ENCODE data around the gene SEMA3C.

SEMA3C gene

DNA sequence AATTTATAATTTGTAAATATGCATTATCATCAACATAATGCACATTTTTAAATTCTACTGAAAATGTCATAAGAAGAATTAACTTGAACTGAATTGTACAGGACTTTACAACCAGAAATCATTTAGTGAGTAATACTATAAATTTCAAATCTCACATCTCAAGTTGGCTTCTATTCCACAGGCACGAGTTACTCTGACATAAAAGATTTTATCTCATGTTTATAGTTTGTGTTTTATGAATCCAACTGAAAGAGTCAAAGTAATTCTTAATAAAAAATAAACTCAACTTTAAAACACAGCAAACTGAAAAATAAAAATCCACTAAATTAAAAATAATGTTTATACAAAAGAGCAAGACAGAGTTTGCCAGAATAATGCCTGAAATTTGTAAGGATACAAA lies 151.2 kb downstream of the SEMA3C start:
- H3K4me3 ChIP-seq (ENCODE audit: low read depth, low read length) = no peak overlapping the region
- TF ChIP-seq, protein P1, sequence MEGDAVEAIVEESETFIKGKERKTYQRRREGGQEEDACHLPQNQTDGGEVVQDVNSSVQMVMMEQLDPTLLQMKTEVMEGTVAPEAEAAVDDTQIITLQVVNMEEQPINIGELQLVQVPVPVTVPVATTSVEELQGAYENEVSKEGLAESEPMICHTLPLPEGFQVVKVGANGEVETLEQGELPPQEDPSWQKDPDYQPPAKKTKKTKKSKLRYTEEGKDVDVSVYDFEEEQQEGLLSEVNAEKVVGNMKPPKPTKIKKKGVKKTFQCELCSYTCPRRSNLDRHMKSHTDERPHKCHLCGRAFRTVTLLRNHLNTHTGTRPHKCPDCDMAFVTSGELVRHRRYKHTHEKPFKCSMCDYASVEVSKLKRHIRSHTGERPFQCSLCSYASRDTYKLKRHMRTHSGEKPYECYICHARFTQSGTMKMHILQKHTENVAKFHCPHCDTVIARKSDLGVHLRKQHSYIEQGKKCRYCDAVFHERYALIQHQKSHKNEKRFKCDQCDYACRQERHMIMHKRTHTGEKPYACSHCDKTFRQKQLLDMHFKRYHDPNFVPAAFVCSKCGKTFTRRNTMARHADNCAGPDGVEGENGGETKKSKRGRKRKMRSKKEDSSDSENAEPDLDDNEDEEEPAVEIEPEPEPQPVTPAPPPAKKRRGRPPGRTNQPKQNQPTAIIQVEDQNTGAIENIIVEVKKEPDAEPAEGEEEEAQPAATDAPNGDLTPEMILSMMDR (conservative IDR thresholded peaks at IDR 0.05; ENCODE audit: low read depth, low read length) = no peak
- no peak for DNase-seq (ENCODE audit: low read depth)

DNA sequence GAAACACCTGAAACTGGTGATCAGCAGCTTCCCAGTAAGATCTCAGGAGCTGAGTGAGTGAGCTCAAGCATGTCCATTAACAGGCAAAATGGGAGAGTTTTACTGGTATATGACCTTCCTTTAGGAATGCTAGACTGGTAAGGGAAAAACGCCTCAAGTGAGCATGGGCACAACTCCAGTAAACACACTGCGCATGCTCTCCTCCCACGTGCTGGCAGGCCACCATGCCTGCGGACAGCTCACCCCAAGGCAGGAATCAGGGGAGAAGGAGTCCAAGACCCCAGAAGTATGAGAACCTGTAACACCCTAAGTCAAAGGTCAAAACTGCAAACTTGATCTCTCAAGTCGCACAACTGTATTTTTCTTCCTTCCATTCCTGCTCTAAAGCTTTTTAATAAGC lies 152.1 kb downstream of the SEMA3C start:
- no peak for DNase-seq (ENCODE audit: low read depth)
- H3K4me3 ChIP-seq (ENCODE audit: low read depth, low read length) = no peak overlapping the region
- TF ChIP-seq, protein P1 (conservative IDR thresholded peaks at IDR 0.05; ENCODE audit: low read depth, low read length) = no peak

DNA sequence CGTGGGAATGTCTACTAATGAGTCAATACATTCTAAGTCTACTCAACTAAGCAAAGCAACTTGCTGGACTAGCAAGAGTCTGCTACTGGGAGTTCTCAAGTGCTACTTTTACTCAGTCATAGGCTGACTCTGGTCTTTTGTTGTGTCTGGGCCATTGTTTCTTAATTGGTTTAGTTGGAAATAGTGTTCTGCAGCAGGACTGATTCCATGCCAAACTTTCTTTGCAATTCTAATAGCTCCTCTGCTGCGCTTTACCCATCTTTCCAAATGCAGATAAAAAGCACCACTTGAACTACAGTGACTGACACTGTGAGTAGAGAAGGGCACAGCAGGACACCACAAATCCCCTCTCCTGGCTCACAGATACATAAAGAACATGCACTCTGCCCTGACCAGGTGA lies 154.7 kb downstream of the SEMA3C start:
- H3K4me3 ChIP-seq (ENCODE audit: low read depth, low read length) = no peak overlapping the region
- no peak for DNase-seq (ENCODE audit: low read depth)
- TF ChIP-seq, protein P1 (conservative IDR thresholded peaks at IDR 0.05; ENCODE audit: low read depth, low read length) = no peak

DNA sequence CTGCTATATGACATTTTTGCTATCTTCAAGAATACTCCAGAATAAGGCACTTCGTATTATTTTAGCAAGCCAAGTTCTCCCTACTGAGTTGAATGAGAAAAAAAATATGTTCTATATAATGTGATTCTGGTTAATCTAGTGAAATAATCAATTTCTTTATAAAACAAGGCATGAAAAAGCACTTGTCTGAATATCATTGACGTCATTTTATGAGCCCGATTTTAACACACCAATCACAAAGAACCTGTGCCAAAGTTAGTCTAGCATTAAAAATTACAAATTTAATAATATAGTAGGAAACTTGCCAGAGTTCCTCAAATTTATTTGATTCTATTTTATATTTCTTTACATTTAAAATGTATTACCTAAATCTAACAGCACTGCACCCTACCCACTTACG lies 155.1 kb downstream of the SEMA3C start:
- TF ChIP-seq, protein P1 (conservative IDR thresholded peaks at IDR 0.05; ENCODE audit: low read depth, low read length) = no peak
- H3K4me3 ChIP-seq (ENCODE audit: low read depth, low read length) = no peak overlapping the region
- no peak for DNase-seq (ENCODE audit: low read depth)

DNA sequence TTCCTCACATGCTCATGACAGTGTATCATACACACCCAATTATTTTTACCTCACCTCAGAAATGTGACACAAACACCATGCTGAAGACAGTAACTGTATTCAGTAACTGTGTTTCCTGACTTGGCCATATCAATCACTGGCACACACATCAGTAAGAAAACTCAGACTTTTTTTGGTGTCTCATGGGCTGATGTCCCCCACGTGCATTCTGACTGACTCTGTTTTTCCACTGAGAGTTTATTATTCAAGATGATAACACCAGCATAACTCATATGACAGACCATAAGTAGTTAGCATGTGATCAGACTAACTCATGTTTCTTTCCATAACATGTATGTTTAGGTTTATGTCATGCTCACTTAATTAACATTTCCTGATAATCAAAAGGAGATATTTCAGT lies 155.6 kb downstream of the SEMA3C start:
- TF ChIP-seq, protein P1 (conservative IDR thresholded peaks at IDR 0.05; ENCODE audit: low read depth, low read length) = no peak
- H3K4me3 ChIP-seq (ENCODE audit: low read depth, low read length) = no peak overlapping the region
- DNase-seq (ENCODE audit: low read depth) = no peak

DNA sequence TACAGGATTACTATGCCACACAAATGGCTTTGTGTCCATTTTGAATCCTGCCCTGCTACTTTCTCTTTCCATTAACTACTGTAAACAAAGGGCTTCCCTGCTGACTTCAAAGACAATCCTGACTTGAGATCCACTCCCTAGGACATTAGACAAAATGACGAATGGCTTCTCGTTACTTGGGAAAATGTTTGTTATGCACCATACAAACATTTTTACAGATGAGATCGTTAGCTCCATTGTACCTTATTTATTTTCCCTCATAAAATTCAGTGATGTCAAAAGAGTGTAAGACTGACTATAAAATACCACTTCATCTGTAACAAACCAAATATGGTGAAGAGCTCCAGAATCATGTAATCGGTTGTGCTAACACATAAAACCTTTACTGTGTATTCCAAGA lies 158.6 kb downstream of the SEMA3C start:
- DNase-seq (ENCODE audit: low read depth) = no peak
- TF ChIP-seq, protein P1 (conservative IDR thresholded peaks at IDR 0.05; ENCODE audit: low read depth, low read length) = no peak
- no peak overlapping the region for H3K4me3 ChIP-seq (ENCODE audit: low read depth, low read length)

DNA sequence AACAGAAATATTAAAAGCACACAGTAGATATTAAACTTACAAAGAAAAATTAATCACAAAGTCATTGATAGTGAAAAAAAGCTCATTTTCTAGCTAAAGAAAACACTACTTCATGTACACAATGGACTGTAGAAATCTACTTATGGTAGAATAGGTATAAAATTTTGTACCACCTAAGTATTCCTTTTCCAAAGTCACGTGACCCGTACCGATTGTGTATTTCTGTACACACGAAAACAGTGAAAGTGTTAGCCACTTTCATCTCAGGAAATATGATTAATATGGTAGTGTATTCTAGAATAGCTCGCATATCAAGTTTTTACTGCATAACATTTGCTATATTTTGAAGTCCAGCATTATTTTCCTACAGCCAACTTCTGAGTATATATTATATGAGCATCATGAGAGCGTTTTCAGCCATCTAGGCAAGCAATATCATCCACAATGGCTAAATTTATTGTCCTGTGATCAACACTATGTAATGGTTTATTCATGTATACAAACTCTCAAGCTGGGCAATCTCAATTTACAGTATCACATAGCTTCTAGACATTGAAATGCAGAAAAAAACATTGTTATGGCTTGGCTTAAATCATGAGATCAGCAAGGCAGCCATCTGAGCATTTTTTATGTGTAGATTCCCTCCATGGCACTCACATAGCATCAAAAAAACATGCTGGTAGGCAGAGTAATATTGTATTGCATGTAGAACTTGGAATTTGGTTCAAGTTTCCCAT lies 165.7 kb downstream of the SEMA3C start:
- no peak overlapping the region for H3K4me3 ChIP-seq (ENCODE audit: low read depth, low read length)
- TF ChIP-seq, protein P1 (conservative IDR thresholded peaks at IDR 0.05; ENCODE audit: low read depth, low read length) = no peak
- DNase-seq (ENCODE audit: low read depth) = no peak

All from choroid plexus epithelial cell (primary cell).